ENCODE results near the gene MSRB3.

The MSRB3 gene

DNA sequence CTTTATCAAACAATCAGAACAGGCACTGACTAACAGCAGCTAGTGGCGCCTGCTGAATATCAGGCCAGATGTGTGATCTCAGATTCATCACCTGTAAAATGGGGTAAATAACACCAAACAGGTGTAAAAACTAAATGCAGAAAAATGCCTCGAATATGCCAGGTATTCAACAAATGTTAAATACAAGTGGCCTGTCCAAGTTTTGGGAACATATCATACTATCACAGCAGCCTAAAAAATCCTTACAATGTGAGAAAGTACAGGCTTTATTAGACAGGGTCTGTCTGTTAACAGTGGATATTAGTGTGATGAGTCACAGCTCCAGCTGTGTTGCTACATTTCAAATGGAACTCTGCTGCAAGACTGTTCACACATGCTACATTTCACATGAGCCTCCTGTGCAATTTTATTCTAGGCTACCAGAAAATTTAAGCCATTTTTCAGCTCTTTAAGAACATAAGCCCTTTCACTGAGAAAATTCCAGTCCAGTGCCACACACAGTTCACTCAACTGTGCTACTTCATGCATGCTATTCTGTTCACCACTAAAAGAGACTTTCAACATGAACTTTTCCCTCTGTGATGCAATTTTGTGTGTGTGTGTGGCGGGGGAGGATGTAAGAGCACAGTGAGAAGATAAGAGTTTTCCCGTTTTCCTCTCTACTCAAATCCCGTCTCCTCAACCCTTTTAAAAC is 56.7 kb downstream of the MSRB3 start:
- TF ChIP-seq, protein P1, sequence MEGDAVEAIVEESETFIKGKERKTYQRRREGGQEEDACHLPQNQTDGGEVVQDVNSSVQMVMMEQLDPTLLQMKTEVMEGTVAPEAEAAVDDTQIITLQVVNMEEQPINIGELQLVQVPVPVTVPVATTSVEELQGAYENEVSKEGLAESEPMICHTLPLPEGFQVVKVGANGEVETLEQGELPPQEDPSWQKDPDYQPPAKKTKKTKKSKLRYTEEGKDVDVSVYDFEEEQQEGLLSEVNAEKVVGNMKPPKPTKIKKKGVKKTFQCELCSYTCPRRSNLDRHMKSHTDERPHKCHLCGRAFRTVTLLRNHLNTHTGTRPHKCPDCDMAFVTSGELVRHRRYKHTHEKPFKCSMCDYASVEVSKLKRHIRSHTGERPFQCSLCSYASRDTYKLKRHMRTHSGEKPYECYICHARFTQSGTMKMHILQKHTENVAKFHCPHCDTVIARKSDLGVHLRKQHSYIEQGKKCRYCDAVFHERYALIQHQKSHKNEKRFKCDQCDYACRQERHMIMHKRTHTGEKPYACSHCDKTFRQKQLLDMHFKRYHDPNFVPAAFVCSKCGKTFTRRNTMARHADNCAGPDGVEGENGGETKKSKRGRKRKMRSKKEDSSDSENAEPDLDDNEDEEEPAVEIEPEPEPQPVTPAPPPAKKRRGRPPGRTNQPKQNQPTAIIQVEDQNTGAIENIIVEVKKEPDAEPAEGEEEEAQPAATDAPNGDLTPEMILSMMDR (IDR thresholded peaks at IDR 0.05; ENCODE audit: low read depth, low read length): no peak
- H3K4me3 ChIP-seq (ENCODE audit: low read depth, low read length): peak overlapping the region; percentile 9; the same call in 1 of the 2 replicates

DNA sequence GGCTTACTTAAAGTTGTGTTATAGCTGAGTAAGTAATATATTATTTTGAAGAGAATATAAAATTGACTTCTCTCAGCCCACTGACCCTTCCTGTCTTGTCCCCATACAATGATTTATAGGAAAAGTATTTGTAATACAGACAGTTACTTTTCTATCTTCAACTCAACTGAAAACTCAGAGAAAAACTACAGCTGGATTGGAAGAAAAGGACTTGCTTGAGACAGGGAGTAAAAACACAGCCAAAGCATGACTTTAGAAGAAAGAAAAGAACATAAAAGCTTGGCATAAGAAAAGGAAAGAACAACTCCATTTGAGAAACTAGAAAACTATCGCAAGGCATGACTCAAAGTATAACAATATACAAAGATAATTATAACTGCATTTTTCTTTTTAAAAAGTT is 57.5 kb downstream of the MSRB3 start:
- H3K4me3 ChIP-seq (ENCODE audit: low read depth, low read length): no peak overlapping the region
- TF ChIP-seq, protein P1 (IDR thresholded peaks at IDR 0.05; ENCODE audit: low read depth, low read length): no peak

DNA sequence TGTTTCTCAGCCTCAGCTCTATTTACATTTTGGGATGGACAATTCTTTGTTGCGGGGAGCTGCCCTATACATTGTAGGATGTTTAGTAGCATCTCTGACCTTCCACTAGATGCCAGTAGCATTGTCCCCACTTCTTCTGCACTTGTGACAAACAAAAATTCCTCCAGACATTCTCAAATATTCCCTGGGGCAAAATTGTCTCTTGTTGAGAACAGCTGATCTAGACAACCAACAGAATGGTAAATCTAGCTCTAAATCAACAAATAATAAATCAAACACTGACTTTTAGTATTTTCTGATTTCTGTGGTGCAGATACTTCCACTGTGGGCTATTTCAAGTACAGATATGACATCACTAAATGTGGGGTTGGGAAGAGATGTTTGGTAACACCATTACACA is 60.7 kb downstream of the MSRB3 start:
- no peak overlapping the region for H3K4me3 ChIP-seq (ENCODE audit: low read depth, low read length)
- TF ChIP-seq, protein P1 (IDR thresholded peaks at IDR 0.05; ENCODE audit: low read depth, low read length): no peak

DNA sequence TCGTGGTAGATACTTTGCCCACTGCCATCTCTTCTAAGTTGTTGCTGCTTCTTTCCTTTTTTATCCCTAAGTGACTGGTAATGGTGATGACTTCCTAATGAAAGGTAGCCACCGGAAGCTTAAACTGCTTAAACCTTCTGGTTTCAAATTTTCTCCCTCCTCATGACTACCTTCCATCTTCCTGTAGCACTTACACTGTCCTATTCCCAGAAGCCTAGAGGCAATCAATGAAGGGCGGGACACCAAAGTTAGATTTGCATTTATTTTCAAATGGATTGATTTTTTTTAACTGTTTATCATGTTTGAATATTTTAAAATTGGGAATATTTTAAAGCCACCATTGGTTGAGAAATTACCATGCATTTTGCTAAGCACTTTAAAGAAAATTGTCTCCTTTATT is 64.7 kb downstream of the MSRB3 start:
- TF ChIP-seq, protein P1 (IDR thresholded peaks at IDR 0.05; ENCODE audit: low read depth, low read length): no peak
- H3K4me3 ChIP-seq (ENCODE audit: low read depth, low read length): no peak overlapping the region

DNA sequence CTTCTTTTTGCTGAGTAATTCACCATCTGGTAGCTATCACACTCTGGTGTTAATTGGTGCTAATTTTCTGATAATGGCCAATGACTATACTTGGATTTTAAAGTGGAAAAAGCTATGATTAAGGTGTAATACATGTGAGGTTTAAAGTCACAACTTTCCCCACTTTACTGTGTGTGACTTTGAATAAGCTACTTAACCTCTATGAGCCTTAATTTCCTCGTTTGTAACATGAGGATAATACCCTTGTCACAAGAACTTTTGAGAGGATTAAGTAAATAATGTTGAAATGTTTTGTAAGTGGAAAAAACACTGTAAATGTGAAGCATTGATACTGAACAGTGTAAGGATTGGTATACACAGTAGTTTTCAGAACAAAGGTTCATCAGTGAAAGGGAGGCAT is 65.3 kb downstream of the MSRB3 start:
- TF ChIP-seq, protein P1 (IDR thresholded peaks at IDR 0.05; ENCODE audit: low read depth, low read length): no peak
- no peak overlapping the region for H3K4me3 ChIP-seq (ENCODE audit: low read depth, low read length)

DNA sequence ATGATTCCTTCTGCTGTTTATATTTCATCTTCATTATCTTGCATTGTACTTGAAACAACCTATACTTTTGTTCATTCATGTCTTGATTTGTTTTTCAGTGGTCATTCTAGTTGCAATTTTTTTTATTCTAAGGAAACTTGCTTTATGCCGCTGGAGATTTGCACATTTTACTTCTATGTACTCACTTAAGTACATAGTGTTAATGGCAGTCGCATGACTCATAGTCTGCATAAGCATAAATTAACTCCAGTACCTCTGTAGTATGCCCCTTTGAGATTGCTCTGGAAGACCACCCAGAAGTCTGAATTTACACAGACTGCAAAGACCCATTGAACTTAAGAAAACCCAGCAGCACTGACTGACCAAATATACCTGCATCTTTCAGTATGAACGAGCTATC is 77.0 kb downstream of the MSRB3 start:
- TF ChIP-seq, protein P1 (IDR thresholded peaks at IDR 0.05; ENCODE audit: low read depth, low read length): no peak

DNA sequence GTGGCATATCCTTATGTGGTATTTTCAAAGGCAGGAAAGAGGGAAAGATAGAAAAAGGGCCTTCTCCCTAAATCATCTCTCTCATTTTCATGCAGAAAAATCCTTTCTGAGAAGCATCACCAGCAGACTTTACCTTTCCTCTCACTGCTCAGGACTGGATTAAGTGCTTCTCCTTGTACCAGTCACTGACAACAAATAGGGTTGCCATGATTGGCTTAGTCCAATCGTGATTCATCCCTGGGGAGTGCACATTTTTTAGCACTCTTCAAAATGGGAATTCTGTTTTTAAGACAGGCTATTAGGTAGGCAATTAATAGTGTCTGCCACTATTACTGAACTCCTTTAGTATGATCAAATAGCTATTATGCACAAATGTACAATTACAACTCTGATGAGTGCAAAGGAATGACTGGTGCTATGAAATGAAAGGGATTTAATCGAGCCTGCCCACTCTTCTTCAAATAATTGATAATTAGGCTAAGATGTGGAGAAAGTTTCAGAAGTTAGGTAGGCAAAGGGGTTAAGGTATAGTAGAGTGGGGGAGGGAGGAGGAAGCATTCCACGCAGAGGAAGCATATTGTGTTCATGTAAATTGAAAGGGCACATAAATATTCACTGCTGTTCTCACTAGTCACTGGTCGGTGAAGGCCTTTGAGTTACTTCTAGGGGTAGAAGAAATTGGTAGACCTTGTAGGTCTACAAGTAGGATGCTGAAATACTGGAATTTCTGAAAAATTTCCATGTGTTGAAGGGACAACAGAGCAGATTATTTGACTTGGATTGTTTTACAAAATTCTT is 84.0 kb downstream of the MSRB3 start:
- TF ChIP-seq, protein P1 (IDR thresholded peaks at IDR 0.05; ENCODE audit: low read depth, low read length): no peak
- no peak overlapping the region for H3K4me3 ChIP-seq (ENCODE audit: low read depth, low read length)

More for the DNA sequence above, 77.0 kb downstream of the MSRB3 start:
- no peak overlapping the region for H3K4me3 ChIP-seq (ENCODE audit: low read depth, low read length)

Measured in WI38 (cell line).